K562 (cell line): ENCODE data around the gene TRERF1. TPM values are rescaled to one million over a fixed set of nuclear protein-coding genes. Genes with fewer than 3 reads are reported as not detected.

Source experiments
- BRF1 ChIP-seq: IDR thresholded peaks from 3 replicates; pipeline ENCODE4 v1.6.1; 2011; ENCODE audit warnings: borderline replicate concordance, mild to moderate bottlenecking; ENCODE audit not compliant: insufficient read length; ENCODE audit errors: extremely low read depth
- CBFA2T3 ChIP-seq: fragments of 450-650 bp; IDR thresholded peaks from 2 replicates; pipeline ENCODE4 v1.6.1; 2017
- CCNT2 ChIP-seq: IDR thresholded peaks from 2 replicates; pipeline ENCODE4 v1.6.1; 2011; ENCODE audit warnings: borderline replicate concordance, low read depth, mild to moderate bottlenecking, moderate library complexity, mixed read lengths, low read length; ENCODE audit not compliant: insufficient read length; ENCODE audit errors: extremely low read depth
- CREM ChIP-seq: IDR thresholded peaks from 2 replicates; pipeline ENCODE4 v1.6.1; 2014; ENCODE audit warnings: antibody characterized with exemption, low read depth
- CXXC5 ChIP-seq: fragments of 250-450 bp; sonication (Bioruptor Pico); IDR thresholded peaks from 2 replicates; pipeline ENCODE4 v1.8.0; 2022; ENCODE audit warnings: inconsistent platforms, mild to moderate bottlenecking, moderate library complexity
- DDX20 ChIP-seq: fragments of 450-650 bp; IDR thresholded peaks from 2 replicates; pipeline ENCODE4 v1.6.1; 2016; ENCODE audit warnings: missing genetic modification characterization, low read depth, mild to moderate bottlenecking, missing compliant biosample characterization, moderate library complexity
- ETV6 ChIP-seq, 3 experiments: fragments of 150-350 bp in 1 of 3; sonication (generic) in 1 of 3; formaldehyde crosslinking in 1 of 3; IDR thresholded peaks; 2 replicates each; pipeline versions ENCODE4 v1.6.1 to v1.8.0; 2014 to 2022; ENCODE audit warnings: borderline replicate concordance in 2 of 3, low read depth in 2 of 3, antibody characterized with exemption in 1 of 3, low read length in 1 of 3, mild to moderate bottlenecking in 1 of 3, missing genetic modification reagents in 1 of 3
- HMG20B ChIP-seq: fragments of 250-450 bp; sonication (Bioruptor Pico); IDR thresholded peaks from 2 replicates; pipeline ENCODE4 v1.5.0; 2021; ENCODE audit warnings: mild to moderate bottlenecking
- NR3C1 ChIP-seq: sonication (generic); formaldehyde crosslinking; IDR thresholded peaks from 2 replicates; pipeline ENCODE4 v1.8.1; 2022; ENCODE audit warnings: missing genetic modification reagents
- PHB2 ChIP-seq: fragments of 450-650 bp; IDR thresholded peaks from 2 replicates; pipeline ENCODE4 v1.6.1; 2017; ENCODE audit warnings: low read depth
- PHF21A ChIP-seq: fragments of 450-650 bp; IDR thresholded peaks from 2 replicates; pipeline ENCODE4 v1.6.1; 2017; ENCODE audit warnings: low read depth, borderline replicate concordance
- PHF8 ChIP-seq: fragments of 200-600 bp; sonication (generic); IDR thresholded peaks from 2 replicates; pipeline ENCODE4 v1.6.1; 2012; ENCODE audit warnings: mixed run types, mild to moderate bottlenecking, inconsistent platforms, low read length, moderate library complexity, borderline replicate concordance
- RBM17 ChIP-seq: fragments of 200-400 bp; formaldehyde crosslinking; IDR thresholded peaks from 2 replicates; pipeline ENCODE4 v1.6.1; 2017; ENCODE audit warnings: low read depth, mild to moderate bottlenecking, low read length, borderline replicate concordance
- SMAD1 ChIP-seq: fragments of 150-350 bp; IDR thresholded peaks from 2 replicates; pipeline ENCODE4 v1.6.1; 2014; ENCODE audit warnings: low read length, low read depth; ENCODE audit not compliant: partially characterized antibody
- SMC3 ChIP-seq: conservative IDR thresholded peaks from 2 replicates; pipeline ENCODE4 v1.6.1; 2011; ENCODE audit warnings: low read depth, low read length, improper control_type of control experiment; ENCODE audit not compliant: insufficient read depth
- STAT5A ChIP-seq: IDR thresholded peaks from 2 replicates; pipeline ENCODE4 v1.6.1; 2012; ENCODE audit warnings: low read length, inconsistent platforms, borderline replicate concordance
- THRAP3 ChIP-seq: fragments of 450-650 bp; IDR thresholded peaks from 2 replicates; pipeline ENCODE4 v1.6.1; 2016; ENCODE audit warnings: mild to moderate bottlenecking, inconsistent platforms, borderline replicate concordance
- ZNF217 ChIP-seq: sonication (generic); formaldehyde crosslinking; IDR thresholded peaks from 2 replicates; pipeline ENCODE4 v1.8.0; 2022; ENCODE audit warnings: mild to moderate bottlenecking, missing genetic modification reagents
- ZNF274 ChIP-seq: IDR thresholded peaks from 2 replicates; pipeline ENCODE4 v1.6.1; 2011; ENCODE audit warnings: low read depth, mild to moderate bottlenecking, low read length, moderate library complexity, borderline replicate concordance
- polyA plus RNA-seq, 8 experiments: library from polyadenylated mRNA; depleted of rRNA in 4 of 8; stranded (reverse) in 5 of 8; unstranded in 3 of 8; fragments of >200 nt; fragmentation: Nextera tagmentation in 2 of 8; fragmentation: Illumina TruSeq in 1 of 8; extraction: Ambion mirVana in 2 of 8; extraction: Trizol in 1 of 8; gene quantifications; 2 replicates each; pipeline versions ENCODE4 v1.2.1 to v1.2.3, GENCODE V29; 2011 to 2014; ENCODE audit warnings: inconsistent platforms in 1 of 8, missing spikeins in 1 of 8
- total RNA-seq, 7 experiments: library from RNA; depleted of rRNA in 6 of 7; stranded (reverse); fragments of >200 nt in 6 of 7; fragmentation: Illumina TruSeq in 2 of 7; extraction: Trizol in 2 of 7; gene quantifications; 2 replicates each; pipeline versions ENCODE4 v1.2.1 to v1.2.3, GENCODE V29; 2011 to 2021; ENCODE audit warnings: low replicate concordance in 1 of 7
- TF ChIP-seq, protein P1 (sequence below), 3 experiments: fragments of 200-800 bp in 1 of 3; fragments of 250-450 bp in 1 of 3; fragments of 450-650 bp in 1 of 3; sonication (Bioruptor Pico) in 1 of 3; sonication (Bioruptor generic) in 1 of 3; formaldehyde crosslinking in 1 of 3; IDR thresholded peaks; 2 replicates each; pipeline versions ENCODE4 v1.6.1 to v1.8.0; 2016 to 2022; ENCODE audit warnings: mild to moderate bottlenecking in 2 of 3, missing genetic modification characterization in 2 of 3, missing compliant biosample characterization in 1 of 3, moderate library complexity in 1 of 3
- TF ChIP-seq, protein P2 (sequence below): IDR thresholded peaks from 3 replicates; pipeline ENCODE4 v1.6.1; 2011; ENCODE audit warnings: borderline replicate concordance, mild to moderate bottlenecking; ENCODE audit not compliant: insufficient read length, insufficient read depth

The TRERF1 gene
- total and polyA plus RNA-seq, 9 of the 15 experiments (the other 6 are each of a cell fraction or from before 2014, with no cell fraction given): 0.04 to 0.20 (median 0.07) TPM; not detected in 3

DNA sequence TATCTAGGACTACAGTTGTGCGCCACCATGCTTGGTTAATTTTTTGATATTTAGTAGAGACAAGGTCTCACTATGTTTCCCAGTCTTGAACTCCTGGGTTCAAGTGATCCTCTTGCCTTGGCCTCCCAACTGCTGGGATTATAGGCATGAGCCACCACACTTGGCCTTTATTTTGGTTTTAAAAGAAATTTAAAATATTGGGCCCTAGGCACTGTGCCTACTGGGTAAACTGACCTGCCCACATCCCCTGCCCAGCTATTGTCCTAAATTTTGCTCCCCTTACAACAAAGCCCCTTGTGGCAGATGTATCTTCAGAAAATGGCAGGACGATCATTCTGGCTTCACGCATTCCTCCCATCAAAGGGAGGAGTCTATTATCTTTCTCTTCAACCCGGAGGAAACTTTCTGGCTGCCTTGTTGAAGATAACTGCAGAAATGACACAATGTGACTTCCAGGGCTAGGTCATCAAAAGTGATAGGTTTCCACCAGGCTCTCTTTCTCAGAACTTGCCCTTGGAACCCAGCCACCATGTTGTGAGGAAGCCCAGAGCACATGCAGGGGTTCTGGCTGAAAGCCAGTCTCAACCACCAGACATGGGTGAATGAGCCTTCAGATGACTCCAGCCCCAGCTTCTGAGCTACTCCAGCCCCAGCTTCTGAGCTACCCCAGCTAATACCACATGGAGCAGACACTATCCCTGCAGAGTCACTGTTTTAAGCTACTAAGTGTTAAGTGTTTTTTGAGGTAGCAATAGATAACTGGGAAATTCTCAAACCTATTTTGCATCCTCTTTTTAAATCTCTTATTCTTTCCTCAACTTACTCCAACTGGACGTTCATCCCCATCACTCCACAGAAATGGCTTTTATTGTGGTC lies 252.4 kb downstream of the TRERF1 start (continued):
- TF ChIP-seq PHF8 (no peak; the same call in 1 of the 2 replicates), DDX20 (tag) (no peak), CCNT2 (peak; percentile 93), BRF1 (no peak), SMC3 (0 out of 2 replicates have a peak, but pooled peaks have one; percentile 4), ZNF217 (no peak), NR3C1 (CRISPR knock-in tag) (no peak), ETV6 (IDR thresholded peaks at IDR 0.05; ENCODE audit: borderline replicate concordance in 1 of 2, low read depth in 2 of 2, low read length in 1 of 2) (peak in 1 of 2 experiments; percentile 65; a peak in 2 of 4 replicates), ETV6 (CRISPR knock-in tag; IDR thresholded peaks at IDR 0.05; ENCODE audit: borderline replicate concordance) (no peak), CREM (peak; percentile 74), CBFA2T3 (peak; percentile 99), THRAP3 (no peak), STAT5A (peak; percentile 99), ZNF274 (peak; percentile 78), RBM17 (no peak), HMG20B (CRISPR knock-in tag) (no peak), SMAD1 (peak; percentile 93), PHF21A (peak; percentile 25; the same call in 1 of the 2 replicates), PHB2 (peak; percentile 95), CXXC5 (peak; percentile 92)
- TF ChIP-seq, protein P1, sequence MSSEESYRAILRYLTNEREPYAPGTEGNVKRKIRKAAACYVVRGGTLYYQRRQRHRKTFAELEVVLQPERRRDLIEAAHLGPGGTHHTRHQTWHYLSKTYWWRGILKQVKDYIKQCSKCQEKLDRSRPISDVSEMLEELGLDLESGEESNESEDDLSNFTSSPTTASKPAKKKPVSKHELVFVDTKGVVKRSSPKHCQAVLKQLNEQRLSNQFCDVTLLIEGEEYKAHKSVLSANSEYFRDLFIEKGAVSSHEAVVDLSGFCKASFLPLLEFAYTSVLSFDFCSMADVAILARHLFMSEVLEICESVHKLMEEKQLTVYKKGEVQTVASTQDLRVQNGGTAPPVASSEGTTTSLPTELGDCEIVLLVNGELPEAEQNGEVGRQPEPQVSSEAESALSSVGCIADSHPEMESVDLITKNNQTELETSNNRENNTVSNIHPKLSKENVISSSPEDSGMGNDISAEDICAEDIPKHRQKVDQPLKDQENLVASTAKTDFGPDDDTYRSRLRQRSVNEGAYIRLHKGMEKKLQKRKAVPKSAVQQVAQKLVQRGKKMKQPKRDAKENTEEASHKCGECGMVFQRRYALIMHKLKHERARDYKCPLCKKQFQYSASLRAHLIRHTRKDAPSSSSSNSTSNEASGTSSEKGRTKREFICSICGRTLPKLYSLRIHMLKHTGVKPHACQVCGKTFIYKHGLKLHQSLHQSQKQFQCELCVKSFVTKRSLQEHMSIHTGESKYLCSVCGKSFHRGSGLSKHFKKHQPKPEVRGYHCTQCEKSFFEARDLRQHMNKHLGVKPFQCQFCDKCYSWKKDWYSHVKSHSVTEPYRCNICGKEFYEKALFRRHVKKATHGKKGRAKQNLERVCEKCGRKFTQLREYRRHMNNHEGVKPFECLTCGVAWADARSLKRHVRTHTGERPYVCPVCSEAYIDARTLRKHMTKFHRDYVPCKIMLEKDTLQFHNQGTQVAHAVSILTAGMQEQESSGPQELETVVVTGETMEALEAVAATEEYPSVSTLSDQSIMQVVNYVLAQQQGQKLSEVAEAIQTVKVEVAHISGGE (CRISPR knock-in tag; IDR thresholded peaks at IDR 0.05): peak in 1 of 3 experiments; percentile 60; a peak in 1 of 6 replicates
- TF ChIP-seq, protein P2, sequence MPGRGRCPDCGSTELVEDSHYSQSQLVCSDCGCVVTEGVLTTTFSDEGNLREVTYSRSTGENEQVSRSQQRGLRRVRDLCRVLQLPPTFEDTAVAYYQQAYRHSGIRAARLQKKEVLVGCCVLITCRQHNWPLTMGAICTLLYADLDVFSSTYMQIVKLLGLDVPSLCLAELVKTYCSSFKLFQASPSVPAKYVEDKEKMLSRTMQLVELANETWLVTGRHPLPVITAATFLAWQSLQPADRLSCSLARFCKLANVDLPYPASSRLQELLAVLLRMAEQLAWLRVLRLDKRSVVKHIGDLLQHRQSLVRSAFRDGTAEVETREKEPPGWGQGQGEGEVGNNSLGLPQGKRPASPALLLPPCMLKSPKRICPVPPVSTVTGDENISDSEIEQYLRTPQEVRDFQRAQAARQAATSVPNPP: no peak
